ENCODE measurements around the gene IGSF23. TPM values are rescaled to one million over a fixed set of nuclear protein-coding genes. Genes with fewer than 3 reads are reported as not detected.

Gene IGSF23
- total and polyA plus RNA-seq, 9 donors = 0.57 TPM; not detected in 8

DNA sequence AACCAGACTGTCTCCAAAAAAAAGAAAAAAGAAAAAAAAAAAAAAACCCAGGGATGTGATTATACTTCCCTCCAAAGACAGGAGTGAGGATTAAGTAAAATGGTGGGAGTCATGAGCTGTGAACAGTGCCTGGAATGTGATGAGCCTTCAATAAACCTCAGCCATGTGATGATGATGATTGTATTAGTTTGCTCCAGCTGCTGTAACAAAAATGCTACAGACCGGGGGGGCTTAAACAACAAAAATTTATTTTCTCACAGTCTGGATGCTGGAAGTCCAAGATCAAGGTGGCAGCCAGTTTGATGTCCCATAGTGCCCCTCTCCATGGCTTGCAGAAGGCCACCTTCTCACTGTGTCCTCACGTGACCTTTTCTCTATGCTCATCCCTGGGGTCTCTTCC is 21.4 kb downstream of the IGSF23 start:
- no peak for DNase-seq
- H3K27ac ChIP-seq = no peak overlapping the region
- TF ChIP-seq, protein P1, sequence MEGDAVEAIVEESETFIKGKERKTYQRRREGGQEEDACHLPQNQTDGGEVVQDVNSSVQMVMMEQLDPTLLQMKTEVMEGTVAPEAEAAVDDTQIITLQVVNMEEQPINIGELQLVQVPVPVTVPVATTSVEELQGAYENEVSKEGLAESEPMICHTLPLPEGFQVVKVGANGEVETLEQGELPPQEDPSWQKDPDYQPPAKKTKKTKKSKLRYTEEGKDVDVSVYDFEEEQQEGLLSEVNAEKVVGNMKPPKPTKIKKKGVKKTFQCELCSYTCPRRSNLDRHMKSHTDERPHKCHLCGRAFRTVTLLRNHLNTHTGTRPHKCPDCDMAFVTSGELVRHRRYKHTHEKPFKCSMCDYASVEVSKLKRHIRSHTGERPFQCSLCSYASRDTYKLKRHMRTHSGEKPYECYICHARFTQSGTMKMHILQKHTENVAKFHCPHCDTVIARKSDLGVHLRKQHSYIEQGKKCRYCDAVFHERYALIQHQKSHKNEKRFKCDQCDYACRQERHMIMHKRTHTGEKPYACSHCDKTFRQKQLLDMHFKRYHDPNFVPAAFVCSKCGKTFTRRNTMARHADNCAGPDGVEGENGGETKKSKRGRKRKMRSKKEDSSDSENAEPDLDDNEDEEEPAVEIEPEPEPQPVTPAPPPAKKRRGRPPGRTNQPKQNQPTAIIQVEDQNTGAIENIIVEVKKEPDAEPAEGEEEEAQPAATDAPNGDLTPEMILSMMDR (IDR thresholded peaks at IDR 0.05) = no peak
- TF ChIP-seq POLR2A (IDR thresholded peaks at IDR 0.05) (no peak), EP300 (IDR thresholded peaks at IDR 0.05) (no peak)
- intact Hi-C loops (cut with DNase I) = no loop called here
- no peaks in the 10 kb centered on the region for H3K27me3 ChIP-seq
- H3K9me3 ChIP-seq = no peaks in the 10 kb centered on the region
- H3K4me1 ChIP-seq (ENCODE audit: insufficient read depth) = peaks cover 7% of the 10 kb centered on the region
- no peaks in the 10 kb centered on the region for H3K36me3 ChIP-seq
- WGBS, 3 donors = 90 to 96% (median 91%) methylated on average over 2 of the region's 2 CpGs
- H3K4me3 ChIP-seq = no peak overlapping the region

GRCh38 chr19:44635581-44636438 is 22.4 kb downstream of the IGSF23 start:
- Histone ChIP-seq H3K9me3 (no peaks in the 10 kb centered on the region), H3K4me3 (no peak overlapping the region), H3K27me3 (no peaks in the 10 kb centered on the region), H3K27ac (no peak overlapping the region), H3K36me3 (no peaks in the 10 kb centered on the region), H3K4me1 (ENCODE audit: insufficient read depth) (peaks cover 7% of the 10 kb centered on the region)
- TF ChIP-seq EP300 (IDR thresholded peaks at IDR 0.05) (no peak), POLR2A (IDR thresholded peaks at IDR 0.05) (no peak)
- TF ChIP-seq, protein P1 (IDR thresholded peaks at IDR 0.05) = no peak
- no peak for DNase-seq
- intact Hi-C loops (cut with DNase I) = no loop called here
- 47 to 58% (median 54%) methylated on average over 3 of the region's 3 CpGs for WGBS, 3 donors

- Histone ChIP-seq H3K27ac (no peak overlapping the region), H3K4me3 (no peak overlapping the region), H3K4me1 (ENCODE audit: insufficient read depth) (peaks cover 7% of the 10 kb centered on the region), H3K9me3 (no peaks in the 10 kb centered on the region), H3K36me3 (no peaks in the 10 kb centered on the region), H3K27me3 (no peaks in the 10 kb centered on the region)
- TF ChIP-seq EP300 (IDR thresholded peaks at IDR 0.05) (no peak), POLR2A (IDR thresholded peaks at IDR 0.05) (no peak)
- TF ChIP-seq, protein P1 (IDR thresholded peaks at IDR 0.05) = no peak
- WGBS, 3 donors = 50 to 59% (median 57%) methylated on average over 11 of the region's 11 CpGs
- intact Hi-C loops (cut with DNase I) = no loop called here
- no peak for DNase-seq
Measured at GRCh38 chr19:44636439-44637389, 23.4 kb downstream of the IGSF23 start.

- 90 to 92% (median 91%) methylated on average over 5 of the region's 5 CpGs for WGBS, 3 donors
- Histone ChIP-seq H3K4me3 (no peak overlapping the region), H3K27ac (no peak overlapping the region), H3K9me3 (no peaks in the 10 kb centered on the region), H3K4me1 (ENCODE audit: insufficient read depth) (peaks cover 7% of the 10 kb centered on the region), H3K27me3 (no peaks in the 10 kb centered on the region), H3K36me3 (no peaks in the 10 kb centered on the region)
- intact Hi-C loops (cut with DNase I) = no loop called here
- no peak for TF ChIP-seq POLR2A (IDR thresholded peaks at IDR 0.05)
- TF ChIP-seq EP300 (IDR thresholded peaks at IDR 0.05) = no peak
- TF ChIP-seq, protein P1 (IDR thresholded peaks at IDR 0.05) = no peak
- DNase-seq = no peak
Measured at GRCh38 chr19:44637390-44637764, 24.0 kb downstream of the IGSF23 start.

All from ovary (tissue), 9 donors.